GM18507 (cell line): ENCODE data around the gene ZNF267.
"Not testable (repeated sequence)": the region's sequence is repeated elsewhere in the genome, so short reads cannot be mapped to it uniquely, and the experiment has no call there.

Experiments used
- DNase-seq: peaks from one replicate; pipeline ENCODE4 v3.0.0; 2011; ENCODE audit warnings: low read depth; ENCODE audit not compliant: insufficient read length; ENCODE audit errors: extremely low spot score
- FAIRE-seq: peaks from 2 replicates; lab custom pipeline; 2011; peaks lifted over from hg19 to GRCh38; lab: Jason Lieb, UNC

ZNF267 gene

DNA sequence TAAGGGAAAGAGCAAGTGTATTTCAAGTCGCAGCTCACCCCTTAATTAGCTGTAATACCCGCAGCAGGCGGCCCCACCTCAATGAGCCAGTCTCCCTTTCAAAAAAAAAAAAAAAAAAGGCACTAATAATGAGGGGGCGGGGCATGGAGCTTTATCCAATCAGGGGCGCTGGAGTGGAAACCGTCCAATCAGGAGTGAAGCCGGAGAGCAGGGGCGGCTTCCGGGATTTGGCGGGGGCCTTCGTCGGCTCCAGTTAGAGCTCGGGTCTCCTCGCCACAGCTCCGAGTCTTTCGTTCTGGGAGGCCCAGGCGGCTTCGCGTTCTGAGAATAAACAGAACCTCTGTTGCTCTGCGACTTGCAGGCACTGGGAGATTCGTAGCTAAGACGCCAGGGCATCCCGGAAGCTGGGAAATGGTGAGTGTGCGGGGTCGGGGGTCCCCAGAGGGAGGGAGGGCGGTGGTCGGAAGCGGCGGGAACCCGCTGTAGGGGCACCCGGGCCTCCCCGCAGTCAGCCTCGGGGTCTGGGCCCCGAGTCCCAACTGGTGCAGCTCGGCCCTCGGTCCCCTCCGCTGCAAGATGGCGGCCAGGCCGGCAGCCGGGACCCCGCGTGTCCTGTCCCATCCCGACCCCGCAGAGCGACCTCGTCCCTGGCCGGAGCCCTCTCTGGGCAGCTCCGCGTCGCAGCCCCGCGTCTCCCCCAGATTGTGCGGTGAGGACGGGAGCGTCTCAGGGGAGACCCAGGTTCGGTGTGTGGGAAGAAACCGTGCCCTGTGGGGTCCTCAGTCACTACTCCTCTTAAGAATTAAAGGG is at the start of gene ZNF267:
Gene ZNF267, plus strand, starts transcription at position 252 of the 810 bp plus-strand sequence. Its CDS starts 160 bp downstream, at position 412.
- DNase-seq (peak; percentile 63), FAIRE-seq (peak; percentile 84)

DNA sequence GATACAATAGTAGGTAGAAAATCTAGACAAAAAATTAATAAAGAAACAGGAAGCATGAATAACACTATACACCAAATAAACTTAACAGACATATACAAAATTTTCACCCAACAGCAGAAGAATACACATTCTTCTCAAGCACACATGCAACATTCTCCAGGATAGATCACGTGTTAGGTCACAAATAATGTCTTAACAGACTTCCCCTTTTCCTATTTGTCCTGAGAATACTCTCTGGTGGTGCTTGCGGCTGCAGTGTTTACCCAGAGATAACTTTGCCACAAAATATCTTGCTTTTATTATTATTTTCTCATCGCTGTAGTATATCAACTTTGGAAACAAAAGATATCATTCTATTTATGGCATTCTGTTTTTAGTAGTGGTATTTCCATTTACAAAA is 40.6 kb upstream of the ZNF267 start:
- no peak for FAIRE-seq
- no peak for DNase-seq

DNA sequence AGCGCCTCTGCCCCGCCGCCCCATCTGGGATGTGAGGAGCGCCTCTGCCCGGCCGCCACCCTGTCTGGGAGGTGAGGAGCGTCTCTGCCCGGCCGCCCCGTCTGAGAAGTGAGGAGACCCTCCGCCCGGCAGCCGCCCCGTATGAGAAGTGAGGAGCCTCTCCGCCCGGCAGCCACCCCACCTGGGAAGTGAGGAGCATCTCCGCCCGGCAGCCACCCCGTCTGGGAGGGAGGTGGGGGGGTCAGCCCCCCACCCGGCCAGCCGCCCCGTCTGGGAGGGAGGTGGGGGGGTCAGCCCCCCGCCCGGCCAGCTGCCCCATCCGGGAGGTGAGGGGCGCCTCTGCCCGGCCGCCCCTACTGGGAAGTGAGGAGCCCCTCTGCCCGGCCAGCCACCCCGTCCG is 37.2 kb upstream of the ZNF267 start:
- not testable (repeated sequence) for FAIRE-seq, DNase-seq

DNA sequence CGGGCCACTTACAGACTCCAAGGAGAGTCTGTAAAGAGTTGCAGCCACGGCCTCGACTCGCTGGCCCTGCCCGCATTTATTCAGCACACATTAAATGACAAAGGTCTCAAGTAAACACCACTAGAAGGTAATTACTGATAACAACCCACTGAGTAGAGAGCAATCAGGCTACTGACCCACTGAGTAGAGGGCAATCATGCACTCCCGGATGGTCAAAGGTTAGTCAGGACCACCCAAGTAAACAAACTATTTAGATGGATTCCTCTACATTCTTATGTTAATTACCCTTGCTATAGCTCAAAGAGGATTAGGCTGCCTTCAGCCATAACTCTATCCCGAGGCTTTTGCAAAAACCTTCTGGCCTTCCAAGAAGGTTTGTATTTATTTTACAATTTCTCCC is 30.7 kb upstream of the ZNF267 start:
- no peak for DNase-seq
- no peak for FAIRE-seq

DNA sequence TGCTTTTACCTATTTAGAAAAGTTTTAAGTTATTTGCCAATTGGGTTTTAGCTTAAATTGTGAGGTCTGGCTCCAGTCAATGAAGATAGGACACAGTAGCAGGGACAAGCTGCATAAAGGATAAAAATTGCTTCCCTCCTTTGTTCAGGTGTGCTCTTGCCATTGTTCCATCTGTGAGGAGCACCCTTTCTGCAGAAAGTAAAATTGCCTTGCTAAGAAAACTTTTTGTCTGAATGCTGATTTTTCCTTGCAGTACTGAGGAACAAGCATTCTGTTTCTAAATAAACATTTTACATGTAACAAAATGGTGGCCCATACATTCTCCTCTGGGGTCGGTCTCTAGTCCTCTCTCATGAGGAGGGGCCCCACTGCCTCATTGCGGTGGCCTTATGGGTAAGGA is 25.0 kb upstream of the ZNF267 start:
- not testable (repeated sequence) for FAIRE-seq, DNase-seq

DNA sequence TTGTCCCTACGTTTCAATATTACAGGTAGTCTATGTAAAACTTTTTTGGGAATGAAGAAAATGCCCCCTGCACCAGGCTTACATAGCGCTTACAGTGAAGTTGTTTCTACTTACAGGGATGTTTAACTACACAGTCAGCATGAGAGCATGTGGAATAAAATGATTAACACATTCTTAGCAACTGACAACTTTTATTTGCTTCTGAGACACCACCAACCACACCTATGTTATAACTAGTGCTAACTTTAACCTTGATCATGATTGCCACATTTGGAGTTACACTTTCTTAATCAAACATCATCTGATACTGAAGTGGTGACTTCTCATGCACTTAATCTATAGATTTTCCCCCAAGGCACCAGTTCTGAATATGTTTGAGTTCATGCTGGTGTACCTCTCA is 20.3 kb upstream of the ZNF267 start:
- DNase-seq: no peak
- FAIRE-seq: no peak

DNA sequence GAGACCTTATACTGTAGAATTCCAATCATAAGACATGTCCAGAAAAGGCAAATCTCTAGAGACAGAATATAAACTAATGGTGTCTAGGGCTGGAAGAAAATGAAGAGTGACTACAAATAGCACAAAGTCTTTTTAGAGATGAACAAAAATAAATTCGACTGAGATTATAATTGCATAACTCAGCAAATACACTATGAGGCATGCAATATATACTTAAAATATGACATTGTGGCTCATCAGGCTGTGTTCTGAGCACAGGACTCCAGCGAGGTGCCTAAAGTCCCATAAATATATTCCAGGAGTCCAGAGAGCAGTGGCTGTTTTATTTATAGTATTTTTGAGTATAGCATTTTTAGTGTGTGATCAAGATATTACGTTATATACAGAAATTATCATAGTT is 13.1 kb upstream of the ZNF267 start:
- DNase-seq (no peak), FAIRE-seq (no peak)

DNA sequence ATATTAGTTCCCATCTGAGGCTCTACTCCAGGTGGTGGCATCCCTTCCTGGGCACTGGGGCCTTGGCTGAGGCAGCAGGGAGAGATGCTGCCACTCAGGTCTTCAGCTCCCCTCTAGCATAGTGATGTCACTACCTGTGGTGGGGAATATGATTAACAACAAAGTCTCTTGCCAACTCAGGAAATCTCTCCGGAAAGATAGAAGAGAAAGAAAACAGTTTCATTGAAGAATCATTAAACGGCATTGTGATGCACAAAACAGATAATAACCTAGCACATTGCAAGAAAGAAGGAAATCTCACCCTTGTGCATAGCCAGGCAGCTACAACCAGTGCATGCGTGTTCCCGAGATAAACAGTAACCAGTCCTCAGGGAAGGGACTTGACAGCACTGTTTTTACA is 12.2 kb upstream of the ZNF267 start:
- FAIRE-seq: no peak
- no peak for DNase-seq

DNA sequence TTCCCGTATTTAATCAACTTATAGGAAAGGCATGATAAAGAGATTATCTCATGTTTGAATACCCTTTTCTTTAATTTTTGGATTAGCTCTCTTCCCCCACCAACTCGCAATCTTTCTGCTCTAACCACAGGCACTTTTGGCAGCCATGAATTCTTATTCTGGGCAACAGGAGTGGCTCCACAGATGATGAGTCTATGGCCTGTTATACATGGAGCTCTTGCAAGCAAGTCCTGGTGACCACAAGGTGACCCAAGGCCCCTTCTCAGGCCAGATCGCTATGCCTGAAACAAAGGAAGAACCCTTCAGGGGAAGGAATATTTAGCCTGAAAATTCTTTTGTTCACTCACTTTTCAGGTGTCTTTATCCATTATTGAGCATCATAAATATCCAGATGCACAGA is 10.8 kb upstream of the ZNF267 start:
- FAIRE-seq: no peak
- no peak for DNase-seq

DNA sequence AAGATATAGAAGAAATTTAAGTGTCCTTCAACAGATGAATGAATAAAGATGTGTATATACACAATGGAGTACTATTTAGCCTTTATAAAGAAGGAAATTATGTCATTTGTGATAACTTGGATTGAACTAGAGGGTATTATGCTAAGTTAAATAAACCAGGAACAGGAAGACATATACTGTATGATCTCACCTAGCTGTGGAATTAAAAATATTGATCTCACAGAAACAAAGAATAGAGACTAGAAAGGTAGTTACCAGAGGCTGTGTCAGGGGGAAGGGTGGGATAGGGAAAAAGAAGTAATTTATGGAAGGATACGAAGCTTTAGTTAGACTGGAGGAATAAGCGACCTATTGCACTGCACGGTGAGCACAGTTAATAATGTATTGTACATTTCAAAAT is 5.4 kb upstream of the ZNF267 start:
- no peak for FAIRE-seq

DNA sequence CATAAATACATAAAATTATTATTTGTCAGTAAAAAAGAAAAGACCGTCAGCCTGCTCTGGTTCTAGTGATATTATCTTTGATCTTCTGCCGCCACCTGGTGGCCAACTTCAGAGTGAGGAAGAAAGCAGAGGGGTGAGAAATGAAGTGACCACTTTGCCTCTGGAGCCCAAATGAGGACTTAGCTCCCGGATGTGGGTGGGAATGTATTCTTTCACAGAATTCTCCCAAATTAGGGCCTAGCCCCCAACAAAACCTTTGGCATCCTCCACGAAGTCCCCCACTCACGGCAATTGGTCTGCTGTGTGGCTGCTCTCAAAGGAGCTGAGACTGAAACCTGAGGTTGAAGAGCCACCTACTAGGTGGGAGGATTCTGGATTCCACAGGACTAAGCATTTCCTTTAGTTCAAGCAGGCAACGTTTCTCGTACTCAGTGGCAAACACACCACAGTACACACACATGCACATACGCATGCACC is 4.9 kb upstream of the ZNF267 start:
- FAIRE-seq (peak; percentile 55), DNase-seq (peak; percentile 18)

More for the DNA sequence above, 5.4 kb upstream of the ZNF267 start:
- no peak for DNase-seq

DNA sequence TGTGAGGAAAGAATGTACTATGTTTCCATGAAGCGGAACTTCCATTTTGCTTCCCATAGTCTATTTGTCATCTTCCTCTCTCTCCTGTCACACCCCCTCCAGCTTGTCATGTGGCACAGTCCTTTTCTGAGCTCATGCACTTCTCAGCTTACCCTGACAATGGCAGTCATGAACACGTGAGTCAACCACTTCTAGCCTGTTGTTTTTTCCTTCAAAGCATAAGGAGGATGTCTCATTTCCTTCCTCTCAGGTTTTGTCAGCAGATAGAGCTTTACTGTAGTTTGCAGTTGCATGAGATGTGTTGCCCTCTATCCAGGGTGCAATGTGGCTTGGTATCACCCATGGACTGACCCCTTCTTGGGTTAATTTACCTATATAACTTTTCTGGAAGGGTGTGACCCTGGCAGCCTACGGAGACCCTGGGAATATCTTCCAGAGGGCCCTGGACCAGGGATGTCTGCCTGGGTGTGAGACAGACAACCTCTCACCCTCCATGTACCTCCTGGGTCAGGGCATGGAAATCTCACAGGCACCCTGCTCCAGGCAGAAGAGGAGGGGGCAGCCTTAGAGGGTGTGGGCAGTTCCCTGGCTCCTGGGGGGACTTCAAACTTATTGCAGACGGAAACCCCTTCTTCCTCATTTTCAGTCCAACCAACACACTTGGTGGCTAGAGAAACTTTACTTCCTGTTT is 4.0 kb upstream of the ZNF267 start:
- peak; percentile 84 for FAIRE-seq
- no peak for DNase-seq

DNA sequence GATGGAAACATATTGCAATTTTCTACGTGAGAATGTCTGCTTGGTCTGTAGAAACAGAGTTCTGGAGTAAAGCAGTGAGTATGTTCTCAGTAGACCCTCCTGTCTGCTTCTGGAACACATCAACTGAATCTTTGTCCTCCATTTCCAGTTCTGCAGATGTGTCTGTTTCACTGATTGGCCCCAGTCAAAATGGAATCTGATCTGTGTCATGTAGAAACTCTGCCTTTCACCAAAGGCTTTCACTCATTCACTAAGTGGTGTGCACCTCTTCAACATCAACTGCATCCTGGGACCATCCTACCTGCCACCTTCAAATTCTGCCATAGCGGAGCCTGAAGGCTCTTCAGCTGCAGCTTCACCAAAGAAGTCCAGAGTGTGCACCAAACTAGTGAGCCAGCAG is 2.8 kb upstream of the ZNF267 start:
- FAIRE-seq: no peak
- no peak for DNase-seq

DNA sequence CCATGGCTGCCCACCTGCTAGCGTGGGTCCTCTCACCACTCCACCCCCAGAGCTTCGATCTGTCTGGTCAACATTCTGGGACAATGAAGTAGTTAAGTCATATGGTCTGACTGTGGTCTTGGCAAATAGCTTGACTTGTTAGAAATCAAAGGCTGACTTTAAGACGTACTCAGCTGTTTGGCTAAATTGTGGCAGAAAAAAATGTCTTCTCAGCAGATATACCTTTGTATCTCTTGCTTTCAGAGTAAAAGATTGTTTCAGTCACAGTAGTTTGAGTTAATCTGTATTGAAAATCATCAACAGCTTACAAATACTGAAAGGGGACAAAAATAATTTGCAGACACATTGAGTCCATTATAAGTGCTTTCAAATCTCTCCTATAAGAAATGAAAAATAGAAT is 2.1 kb upstream of the ZNF267 start:
- no peak for FAIRE-seq
- no peak for DNase-seq

DNA sequence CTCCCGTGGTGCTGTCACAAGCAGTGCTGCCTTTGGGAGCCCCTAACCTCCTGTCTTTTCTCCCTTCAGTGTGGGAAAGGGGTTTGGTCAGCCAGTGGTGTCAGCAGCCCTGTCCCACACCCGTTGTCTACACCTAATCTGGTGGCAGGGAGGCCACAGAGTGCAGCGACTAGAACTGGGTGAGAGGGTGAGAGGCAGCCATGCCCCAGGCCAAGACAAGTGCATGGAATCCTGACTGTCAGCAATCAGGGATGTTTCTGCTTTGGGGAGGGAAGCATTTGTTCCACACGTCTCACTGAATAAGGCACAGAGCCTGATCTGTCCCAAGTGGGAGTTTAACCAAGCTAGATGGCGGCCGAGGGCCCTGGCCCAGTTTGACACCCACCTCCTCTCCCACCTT is 1.4 kb upstream of the ZNF267 start:
- DNase-seq (no peak), FAIRE-seq (no peak)

DNA sequence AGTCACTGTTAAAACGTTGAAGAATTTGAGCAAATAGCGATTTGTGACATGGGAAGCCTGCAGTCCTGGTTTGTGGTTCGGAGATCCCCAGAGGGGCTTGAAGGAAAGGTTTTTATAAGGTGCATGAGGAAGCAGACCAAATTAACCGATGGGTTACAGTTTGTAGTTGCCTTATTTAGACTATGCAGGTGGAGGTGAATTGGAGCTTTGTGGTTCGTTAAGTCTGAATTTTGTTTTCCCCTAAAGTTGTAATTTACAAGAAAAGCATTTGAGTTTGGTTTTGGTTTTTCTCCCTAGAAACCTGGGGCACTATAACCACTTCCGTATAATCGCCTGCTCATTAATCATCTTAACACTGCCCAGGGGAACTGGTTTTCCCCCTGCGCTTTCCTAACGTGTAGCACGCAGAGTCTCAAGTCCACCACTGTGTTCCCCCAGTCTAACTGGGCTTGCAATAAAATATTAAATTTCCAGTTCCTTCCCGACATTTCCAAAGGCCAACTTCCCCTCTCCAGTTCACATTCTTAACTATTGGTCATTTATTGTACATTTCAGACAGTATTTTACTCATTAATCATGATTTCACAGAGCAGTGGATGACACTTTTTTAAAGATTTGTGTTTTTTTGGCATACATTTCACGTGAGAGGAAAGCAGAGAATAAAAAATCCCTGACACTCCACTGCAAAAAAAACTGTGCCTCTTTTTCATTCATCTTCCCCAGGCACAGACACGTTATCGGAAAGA is 932 bp downstream of the ZNF267 start:
- DNase-seq (peak; percentile 29), FAIRE-seq (peak; percentile 73)

DNA sequence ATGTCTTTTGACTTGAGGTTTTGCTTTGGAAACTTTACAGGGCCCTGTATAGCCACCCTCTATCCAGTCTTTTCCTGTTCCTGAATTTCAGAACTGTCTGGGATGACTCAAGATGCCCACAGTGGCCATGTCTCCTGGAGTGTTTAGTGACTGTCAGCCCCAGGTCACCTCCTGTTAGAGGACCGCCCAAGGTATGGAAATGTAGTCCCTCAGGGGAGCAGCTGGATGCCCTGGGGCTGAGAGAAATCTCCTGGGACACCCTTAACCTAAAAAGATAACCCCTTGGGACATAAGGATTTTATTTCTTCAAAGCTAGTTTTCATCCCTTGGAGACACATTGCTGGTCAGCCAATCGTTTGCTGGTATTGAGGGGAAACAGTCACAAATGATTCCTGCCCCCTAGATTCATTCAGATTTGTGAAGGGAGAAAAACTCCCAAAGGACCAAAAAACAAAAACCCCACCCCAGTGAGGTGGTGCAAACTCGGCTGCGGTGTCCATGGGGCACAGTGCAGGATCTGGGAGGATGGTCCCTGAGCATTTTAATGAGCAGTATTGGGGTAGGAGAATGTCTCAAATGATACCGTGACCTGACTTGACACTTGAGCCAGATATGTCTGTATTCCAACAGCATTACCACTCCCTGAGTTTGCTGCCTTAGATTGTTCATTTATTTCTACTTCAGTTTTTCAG is 1.7 kb downstream of the ZNF267 start:
- FAIRE-seq (no peak), DNase-seq (no peak)

DNA sequence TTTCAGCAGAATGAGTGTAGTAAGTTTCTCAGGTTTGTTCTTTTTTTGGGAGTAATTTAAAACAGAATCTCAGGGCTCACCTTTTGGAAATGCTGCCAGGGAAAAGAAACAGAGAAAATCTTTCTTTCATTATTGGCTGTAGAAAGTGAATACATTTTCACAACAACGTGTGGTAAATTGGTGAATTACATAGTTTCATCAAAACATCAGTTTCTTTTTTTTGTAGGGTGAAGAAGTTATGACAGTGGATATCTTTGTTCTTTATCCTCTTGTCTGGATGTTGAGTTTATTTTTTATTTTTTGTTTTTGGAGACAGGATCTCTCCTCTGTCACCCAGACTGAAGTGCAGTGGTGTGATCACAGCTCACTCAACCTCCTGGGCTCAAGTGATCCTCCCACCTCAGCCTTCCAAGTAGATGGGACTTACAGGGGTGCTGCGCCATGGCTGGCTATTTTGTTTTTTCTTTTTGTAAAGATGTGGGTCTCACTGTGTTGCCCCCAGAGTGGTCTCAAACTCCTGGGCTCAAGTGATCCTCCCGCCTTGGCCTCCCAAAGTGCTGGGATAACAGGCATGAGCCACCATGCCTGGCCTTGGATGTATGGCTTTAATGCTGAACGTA is 2.4 kb downstream of the ZNF267 start:
- no peak for FAIRE-seq
- DNase-seq: no peak
